Measurements from ENCODE around the gene AADACL4. TPM values are rescaled to one million over a fixed set of nuclear protein-coding genes. Genes with fewer than 3 reads are reported as not detected.

The AADACL4 gene
- total and polyA plus RNA-seq, 10 of the 15 experiments (the other 5 are each of a cell fraction or from before 2014, with no cell fraction given), result not detected

DNA sequence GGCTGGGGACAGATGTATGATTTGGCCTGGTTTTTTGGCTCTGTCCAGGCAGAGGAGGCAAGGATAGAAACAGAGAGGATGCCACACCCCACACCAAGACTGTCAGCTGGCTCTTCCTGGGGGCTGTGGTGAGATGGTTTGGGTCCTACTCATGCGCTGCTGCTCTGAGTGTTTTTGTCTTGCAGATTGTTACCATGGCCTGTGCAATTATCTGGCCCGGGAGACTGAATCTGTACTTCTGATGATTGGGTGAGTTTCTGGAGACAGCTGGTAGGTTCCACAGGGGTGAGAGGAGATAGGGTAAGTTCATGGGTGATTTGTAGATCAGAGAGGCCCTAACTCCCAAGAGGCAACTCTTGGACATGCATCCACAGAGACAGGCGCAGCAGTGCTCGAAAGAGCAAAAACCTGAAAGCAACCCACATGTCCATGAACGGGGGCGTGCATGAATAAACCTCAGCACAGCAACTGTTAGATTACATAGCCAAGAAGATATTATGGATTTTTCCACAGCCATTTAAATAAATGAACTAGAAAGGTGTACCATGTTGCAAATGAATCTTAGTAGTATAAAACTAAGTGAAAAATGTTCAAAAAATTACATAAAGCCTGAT, 17.8 kb downstream of the AADACL4 start:
- Histone ChIP-seq H3K4me1 (ENCODE audit: control insufficient read depth, insufficient read depth, low read length) (no peaks in the 10 kb centered on the region), H4K20me1 (ENCODE audit: control insufficient read depth, insufficient read depth) (no peaks in the 10 kb centered on the region), H3K79me2 (ENCODE audit: control insufficient read depth, insufficient read depth, low read length) (no peaks in the 10 kb centered on the region), H3K27me3 (replicated peaks in 1 of 2; ENCODE audit: control insufficient read depth in 2 of 2, insufficient read depth in 2 of 2, low read length in 1 of 2) (no peaks in the 10 kb centered on the region), H3K4me3 (no peak overlapping the region), H3K9ac (ENCODE audit: control insufficient read depth, insufficient read depth, low read length) (no peak overlapping the region), H3K36me3 (ENCODE audit: control insufficient read depth in 2 of 2, insufficient read depth in 2 of 2, low read length in 1 of 2) (no peaks in the 10 kb centered on the region), H3K9me3 (replicated peaks; ENCODE audit: control insufficient read depth, insufficient read depth, low read length) (no peaks in the 10 kb centered on the region), H2AFZ (ENCODE audit: control insufficient read depth, low read depth, low read length) (no peak overlapping the region), H3K4me2 (ENCODE audit: control insufficient read depth, insufficient read depth) (no peak overlapping the region), H3K27ac (ENCODE audit: control insufficient read depth, insufficient read depth) (no peak overlapping the region)
- intact Hi-C loops (cut with micrococcal nuclease; ENCODE audit: unreplicated experiment) (no loop called here), in situ Hi-C loops (cut with MboI) (no loop called here)
- FAIRE-seq (no peak), ATAC-seq (no peak), DNase-seq (ENCODE audit: low read depth, low spot score) (no peak)
- WGBS (ENCODE audit: insufficient coverage, insufficient replicate concordance, low lambda C conversion rate, missing lambda C conversion rate), result 31% methylated on average over 6 of the region's 6 CpGs
- TF ChIP-seq FOXM1 (IDR thresholded peaks at IDR 0.05; ENCODE audit: low read depth, low read length), result no peak
- TF ChIP-seq ZZZ3 (IDR thresholded peaks at IDR 0.05; ENCODE audit: control insufficient read depth, insufficient read length, low read depth), result no peak
- TF ChIP-seq POLR2A (IDR thresholded peaks at IDR 0.05; ENCODE audit: low read depth, low read length), result no peak
- no peak for TF ChIP-seq ZSCAN29 (IDR thresholded peaks at IDR 0.05)
- TF ChIP-seq NR2C1 (IDR thresholded peaks at IDR 0.05), result no peak
- TF ChIP-seq KLF5 (IDR thresholded peaks at IDR 0.05; ENCODE audit: partially characterized antibody), result no peak
- TF ChIP-seq RAD51 (IDR thresholded peaks at IDR 0.05), result no peak
- TF ChIP-seq IRF4 (IDR thresholded peaks at IDR 0.05; ENCODE audit: low read depth, low read length), result no peak
- no peak for TF ChIP-seq ZNF274 (IDR thresholded peaks at IDR 0.05; ENCODE audit: insufficient read depth, insufficient read length)
- no peak for TF ChIP-seq MEF2B (IDR thresholded peaks at IDR 0.05; ENCODE audit: partially characterized antibody, poor library complexity, severe bottlenecking)
- TF ChIP-seq POLR2AphosphoS5 (IDR thresholded peaks at IDR 0.05; ENCODE audit: low read length), result no peak
- TF ChIP-seq PKNOX1 (IDR thresholded peaks at IDR 0.05), result no peak
- POLR2A ChIA-PET, result no interaction called here
- RAD21 ChIA-PET (ENCODE audit: unreplicated experiment), result no interaction called here
- no TSS peak for BruUV-seq (replicated peaks)
- CTCF ChIA-PET, result interaction anchor here (5.7 kb wide), 1 partner anchor 349 kb away, joined by 60 read pairs; no protein-coding TSS in a partner anchor
- SMC1A ChIA-PET (ENCODE audit: uncharacterized antibody, unreplicated experiment), result no interaction called here

Measured in GM12878 (cell line).